HG02970 (cell line): ENCODE measurements around the gene MYCBPAP.

Source experiments
- ATAC-seq: cut with Tn5 transposase; IDR thresholded peaks from one replicate; pipeline ENCODE4 v1.9.1; 2021; ENCODE audit warnings: mild to moderate bottlenecking, moderate library complexity, moderate number of reproducible peaks; ENCODE audit not compliant: unreplicated experiment, low FRiP score

The MYCBPAP gene

GRCh38 chr17:50535407-50535806, 27.2 kb downstream of the MYCBPAP start:
- no peak for ATAC-seq

- no peak for ATAC-seq
Measured at GRCh38 chr17:50536683-50537646, 28.7 kb downstream of the MYCBPAP start.

GRCh38 chr17:50537721-50538548, 29.7 kb downstream of the MYCBPAP start:
- no peak for ATAC-seq

- ATAC-seq: no peak
Measured at GRCh38 chr17:50538549-50539410, 30.5 kb downstream of the MYCBPAP start.

- ATAC-seq: no peak
Measured at GRCh38 chr17:50539762-50540559, 31.7 kb downstream of the MYCBPAP start.

GRCh38 chr17:50540560-50541401, 32.5 kb downstream of the MYCBPAP start:
- ATAC-seq: no peak

- no peak for ATAC-seq
Measured at GRCh38 chr17:50541402-50541715, 33.1 kb downstream of the MYCBPAP start.

GRCh38 chr17:50541716-50542688, 33.8 kb downstream of the MYCBPAP start:
- ATAC-seq: peak; percentile 76

- no peak for ATAC-seq
Measured at GRCh38 chr17:50542795-50543774, 34.8 kb downstream of the MYCBPAP start.

- no peak for ATAC-seq
Measured at GRCh38 chr17:50544516-50544915, 36.3 kb downstream of the MYCBPAP start.

- no peak for ATAC-seq
Measured at GRCh38 chr17:50545311-50545710, 37.1 kb downstream of the MYCBPAP start.

GRCh38 chr17:50546701-50547034, 38.4 kb downstream of the MYCBPAP start:
- ATAC-seq: no peak

- no peak for ATAC-seq
Measured at GRCh38 chr17:50547035-50547735, 38.9 kb downstream of the MYCBPAP start, which contains the start of gene SPATA20. TSS of gene SPATA20 (plus strand) at chr17:50547174. CDS start at chr17:50547209, 35 bp downstream.

GRCh38 chr17:50547736-50548083, 39.5 kb downstream of the MYCBPAP start:
- ATAC-seq: no peak

- no peak for ATAC-seq
Measured at GRCh38 chr17:50548831-50549230, 40.6 kb downstream of the MYCBPAP start.
